Neural crest cell (in vitro differentiated cells): ENCODE results near the gene CDC42BPB. TPM values are rescaled to one million over a fixed set of nuclear protein-coding genes. Genes with fewer than 3 reads are reported as not detected.

Experiments
- DNase-seq: peaks from one replicate; pipeline ENCODE4 v3.0.0; 2021; ENCODE audit warnings: low read depth, mixed read lengths, low spot score
- H3K27ac Mint-ChIP-seq: one replicate; pipeline ENCODE4 v1.8.0; 2021; ENCODE audit warnings: mild to moderate bottlenecking, mixed read lengths; ENCODE audit not compliant: unreplicated experiment
- H3K27me3 Mint-ChIP-seq: 2 replicates; pipeline ENCODE4 v1.8.0; 2021; ENCODE audit warnings: low read depth, mild to moderate bottlenecking, mixed read lengths
- H3K36me3 Mint-ChIP-seq: 2 replicates; pipeline ENCODE4 v1.8.0; 2021; ENCODE audit warnings: low read depth, mild to moderate bottlenecking, mixed read lengths
- H3K4me1 Mint-ChIP-seq: 2 replicates; pipeline ENCODE4 v1.8.0; 2021; ENCODE audit warnings: mixed read lengths
- H3K4me3 Mint-ChIP-seq: one replicate; pipeline ENCODE4 v1.8.0; 2021; ENCODE audit warnings: mild to moderate bottlenecking, mixed read lengths
- H3K9me3 Mint-ChIP-seq: 2 replicates; pipeline ENCODE4 v1.8.0; 2021; ENCODE audit warnings: mixed read lengths
- total RNA-seq: library from RNA; stranded (reverse); gene quantifications from 2 replicates; pipeline ENCODE4 v1.2.1, GENCODE V29; 2021
- TF ChIP-seq, protein P1 (sequence below): fragments of 200-600 bp; sonication (generic); conservative IDR thresholded peaks from 2 replicates; pipeline ENCODE4 v1.5.0; 2021; ENCODE audit warnings: antibody characterized with exemption, mild to moderate bottlenecking

CDC42BPB gene
- total RNA-seq, 1 donor from 2014 or later, result 94.8 TPM

DNA sequence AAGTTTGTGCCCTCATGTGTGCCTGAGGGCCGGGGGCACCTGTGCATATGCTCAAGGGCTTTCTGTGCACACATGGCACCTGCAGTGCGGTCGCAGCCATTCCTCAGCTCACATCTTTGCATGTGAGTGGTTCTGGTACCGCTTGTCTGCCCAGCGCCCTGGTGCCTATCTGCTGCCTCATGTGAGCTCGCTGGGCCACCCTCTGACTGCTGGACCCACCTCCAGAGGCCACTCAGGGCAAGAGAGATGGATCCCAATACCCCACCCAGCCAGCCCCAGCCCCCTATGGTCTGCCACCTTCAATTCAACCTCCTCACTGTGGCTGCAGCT, 140.3 kb downstream of the CDC42BPB start:
- no peaks in the 10 kb centered on the region for H3K4me1 Mint-ChIP-seq
- H3K27ac Mint-ChIP-seq, result no peak overlapping the region
- no peaks in the 10 kb centered on the region for H3K9me3 Mint-ChIP-seq
- DNase-seq, result no peak
- H3K27me3 Mint-ChIP-seq, result no peaks in the 10 kb centered on the region
- H3K4me3 Mint-ChIP-seq, result no peak overlapping the region
- TF ChIP-seq, protein P1, sequence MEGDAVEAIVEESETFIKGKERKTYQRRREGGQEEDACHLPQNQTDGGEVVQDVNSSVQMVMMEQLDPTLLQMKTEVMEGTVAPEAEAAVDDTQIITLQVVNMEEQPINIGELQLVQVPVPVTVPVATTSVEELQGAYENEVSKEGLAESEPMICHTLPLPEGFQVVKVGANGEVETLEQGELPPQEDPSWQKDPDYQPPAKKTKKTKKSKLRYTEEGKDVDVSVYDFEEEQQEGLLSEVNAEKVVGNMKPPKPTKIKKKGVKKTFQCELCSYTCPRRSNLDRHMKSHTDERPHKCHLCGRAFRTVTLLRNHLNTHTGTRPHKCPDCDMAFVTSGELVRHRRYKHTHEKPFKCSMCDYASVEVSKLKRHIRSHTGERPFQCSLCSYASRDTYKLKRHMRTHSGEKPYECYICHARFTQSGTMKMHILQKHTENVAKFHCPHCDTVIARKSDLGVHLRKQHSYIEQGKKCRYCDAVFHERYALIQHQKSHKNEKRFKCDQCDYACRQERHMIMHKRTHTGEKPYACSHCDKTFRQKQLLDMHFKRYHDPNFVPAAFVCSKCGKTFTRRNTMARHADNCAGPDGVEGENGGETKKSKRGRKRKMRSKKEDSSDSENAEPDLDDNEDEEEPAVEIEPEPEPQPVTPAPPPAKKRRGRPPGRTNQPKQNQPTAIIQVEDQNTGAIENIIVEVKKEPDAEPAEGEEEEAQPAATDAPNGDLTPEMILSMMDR, result no peak
- H3K36me3 Mint-ChIP-seq, result no peaks in the 10 kb centered on the region

DNA sequence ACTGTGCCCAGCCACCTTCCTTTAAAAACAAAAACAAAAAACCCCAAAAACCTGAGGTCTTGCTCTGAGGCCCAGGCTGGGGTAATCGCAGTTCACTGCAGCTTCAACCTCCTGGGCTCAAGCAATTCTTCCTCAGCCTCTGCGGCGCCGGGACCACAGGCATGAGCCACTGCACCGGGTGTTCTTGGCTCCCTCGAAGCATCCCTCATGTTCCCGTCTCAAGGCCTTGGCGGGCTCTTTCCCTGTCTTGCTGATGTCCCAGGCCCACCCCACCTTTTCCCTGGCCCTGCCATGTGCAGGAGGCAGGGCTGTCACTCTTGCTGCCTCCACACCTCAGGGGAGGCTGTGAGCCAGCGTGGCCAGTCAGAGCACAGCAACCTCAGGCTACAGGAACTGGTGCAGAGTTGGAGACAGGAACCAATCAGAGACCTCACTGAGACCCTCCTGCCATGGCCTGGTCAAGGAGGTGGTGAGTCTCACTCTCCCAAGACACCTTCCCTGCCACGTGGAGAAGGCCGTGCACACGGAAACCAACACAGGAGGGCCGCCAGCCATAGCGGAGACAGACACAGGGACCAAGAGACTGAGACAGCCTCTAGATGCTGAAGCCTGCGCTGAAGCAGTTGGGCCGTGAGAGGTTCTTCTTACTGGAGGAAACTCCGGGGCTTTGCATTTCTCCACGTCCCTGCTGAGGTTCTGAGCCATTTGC, 140.8 kb downstream of the CDC42BPB start:
- no peak for DNase-seq
- no peaks in the 10 kb centered on the region for H3K9me3 Mint-ChIP-seq
- H3K4me1 Mint-ChIP-seq, result no peaks in the 10 kb centered on the region
- TF ChIP-seq, protein P1, result no peak
- no peak overlapping the region for H3K4me3 Mint-ChIP-seq
- no peaks in the 10 kb centered on the region for H3K36me3 Mint-ChIP-seq
- no peaks in the 10 kb centered on the region for H3K27me3 Mint-ChIP-seq
- H3K27ac Mint-ChIP-seq, result no peak overlapping the region

DNA sequence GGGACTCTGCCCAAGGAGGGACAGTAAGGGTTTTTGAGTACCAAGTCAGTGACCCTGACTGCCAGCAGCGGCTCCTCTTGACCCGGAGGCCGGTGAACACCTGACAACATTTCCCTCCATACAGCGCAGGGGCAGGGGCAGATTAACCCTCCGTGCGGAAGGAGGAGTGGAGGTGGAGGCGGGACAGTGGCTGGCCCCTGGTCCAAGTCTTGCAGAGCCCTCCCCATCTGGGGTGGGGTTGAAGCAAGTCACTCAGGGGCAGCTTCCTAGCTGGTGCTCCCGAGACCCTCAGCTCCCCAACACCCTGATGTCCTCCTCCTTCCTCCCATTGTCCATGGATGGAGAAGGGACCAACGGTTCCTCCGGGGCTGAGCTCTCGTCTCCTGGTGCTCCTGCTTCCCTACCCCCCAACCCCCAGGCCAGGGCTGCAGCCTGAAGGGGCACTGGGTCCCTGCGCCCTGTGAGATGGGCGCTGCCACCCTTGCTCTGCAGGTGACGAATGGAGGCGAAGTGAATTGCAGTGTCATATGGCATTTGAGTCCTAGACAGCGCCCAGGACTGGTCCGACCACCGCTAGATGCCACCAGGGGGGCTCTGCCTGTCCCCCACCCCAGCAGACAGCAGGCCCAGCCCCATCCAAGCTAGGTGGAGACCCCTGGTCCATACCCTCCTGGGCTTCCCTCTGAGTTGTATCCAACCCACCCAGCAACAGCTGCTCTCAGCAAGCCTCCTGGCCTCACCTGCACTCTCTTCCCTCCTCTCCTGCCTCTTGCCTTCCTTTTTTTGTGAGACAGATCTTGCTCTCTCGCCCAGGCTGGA, 141.8 kb downstream of the CDC42BPB start:
- Mint-ChIP-seq H3K4me3 (no peak overlapping the region), H3K9me3 (no peaks in the 10 kb centered on the region), H3K4me1 (no peaks in the 10 kb centered on the region), H3K36me3 (no peaks in the 10 kb centered on the region), H3K27me3 (no peaks in the 10 kb centered on the region), H3K27ac (no peak overlapping the region)
- no peak for DNase-seq
- TF ChIP-seq, protein P1, result no peak

DNA sequence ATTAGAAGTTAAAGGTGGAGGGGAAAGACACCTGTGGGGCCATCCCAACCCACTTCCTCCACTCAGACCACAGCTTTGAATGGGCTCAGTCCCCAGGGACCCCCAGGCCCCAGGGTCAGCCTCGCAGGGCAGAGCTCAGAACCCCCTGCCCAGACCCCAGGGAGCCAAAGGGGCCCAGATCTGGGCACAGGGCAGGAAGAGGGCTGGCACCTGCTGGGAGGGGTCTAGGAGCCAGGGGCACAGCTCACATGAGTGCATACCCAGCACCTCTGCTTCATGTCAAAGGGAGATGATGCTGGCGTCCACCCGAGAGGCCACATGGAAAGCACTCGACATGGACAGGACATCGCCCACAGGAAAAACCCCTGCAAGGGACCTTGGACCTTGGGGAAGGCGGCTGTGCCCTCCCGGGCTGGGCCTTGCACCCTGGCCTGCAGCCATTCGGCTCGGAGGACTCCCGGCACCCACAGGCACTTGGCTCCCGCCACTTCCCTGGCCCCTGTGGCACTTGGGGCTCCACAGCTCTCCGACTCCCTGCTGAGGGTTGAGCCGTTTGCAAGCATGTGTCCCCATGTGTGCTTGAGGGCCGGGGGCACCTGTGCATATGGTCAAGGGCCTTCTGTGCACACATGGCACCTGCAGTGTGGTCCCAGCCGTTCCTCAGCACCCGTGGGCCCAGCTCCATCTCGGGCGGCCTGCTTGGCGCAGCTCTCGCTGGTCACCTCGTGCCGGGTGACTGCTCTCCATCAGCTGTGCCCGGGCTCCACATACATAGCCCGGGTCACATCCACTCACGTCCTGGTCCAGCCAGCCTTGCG, 142.7 kb downstream of the CDC42BPB start:
- Mint-ChIP-seq H3K4me3 (no peak overlapping the region), H3K27me3 (no peaks in the 10 kb centered on the region), H3K4me1 (no peaks in the 10 kb centered on the region), H3K27ac (no peak overlapping the region), H3K9me3 (no peaks in the 10 kb centered on the region), H3K36me3 (no peaks in the 10 kb centered on the region)
- DNase-seq, result no peak
- TF ChIP-seq, protein P1, result no peak

DNA sequence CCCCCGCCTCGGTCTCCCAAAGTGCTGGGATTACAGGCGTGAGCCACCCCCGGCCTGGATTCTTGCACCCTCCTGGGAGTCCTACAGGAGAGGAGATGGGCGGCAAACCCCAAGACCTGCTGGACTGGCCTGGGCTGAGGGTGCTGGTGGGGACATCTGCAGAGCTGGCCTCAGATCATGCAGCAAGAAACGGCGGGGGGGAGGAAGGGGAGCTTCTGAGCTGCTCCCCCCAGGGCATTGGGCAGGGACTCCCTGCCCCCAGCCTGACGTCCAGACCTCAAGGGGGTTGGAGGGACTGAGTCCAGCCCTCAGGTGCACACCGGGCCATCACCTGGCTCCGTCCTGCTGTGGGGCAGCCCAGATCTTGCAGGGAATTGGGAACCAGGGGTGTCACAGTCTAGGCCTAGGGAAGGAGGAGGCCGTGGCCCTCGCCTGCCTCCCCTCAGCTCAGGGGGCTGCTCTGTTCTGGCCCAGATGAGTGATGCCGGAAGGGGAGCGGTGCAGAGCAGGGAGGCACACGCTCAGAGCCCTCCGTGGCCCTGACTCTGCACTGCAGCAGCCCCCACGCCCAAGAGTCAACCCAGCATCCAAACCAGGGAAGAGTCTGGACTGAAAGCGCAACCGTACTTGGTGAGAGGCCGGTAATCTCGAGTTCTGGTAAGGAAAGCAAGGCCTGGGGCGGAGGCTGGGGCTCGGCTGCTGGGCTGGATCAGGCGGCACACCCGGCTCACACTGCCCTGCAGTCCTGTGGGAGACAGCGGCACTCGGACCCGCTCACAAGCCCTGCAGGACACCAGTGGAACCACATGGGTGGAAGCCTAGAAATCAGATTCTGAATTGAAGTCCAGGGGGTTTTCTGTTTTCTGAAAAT, 143.8 kb downstream of the CDC42BPB start:
- DNase-seq, result no peak
- Mint-ChIP-seq H3K9me3 (no peaks in the 10 kb centered on the region), H3K36me3 (no peaks in the 10 kb centered on the region), H3K4me3 (no peak overlapping the region), H3K4me1 (no peaks in the 10 kb centered on the region), H3K27ac (no peak overlapping the region), H3K27me3 (no peaks in the 10 kb centered on the region)
- TF ChIP-seq, protein P1, result peak; percentile 25
